IPS DF 6.9 (cell line): ENCODE data around the gene FKBP6.
"Not testable (repeated sequence)": the region's sequence is repeated elsewhere in the genome, so short reads cannot be mapped to it uniquely, and the experiment has no call there.

ENCODE experiments used
- DNase-seq: peaks from one replicate; pipeline ENCODE4 v3.0.0-alpha.2; 2013; ENCODE audit warnings: low read depth, low spot score
- H3K27ac ChIP-seq: one replicate; pipeline ENCODE4 v1.5.1; 2013; ENCODE audit warnings: low read length, control low read depth
- H3K27me3 ChIP-seq: 2 replicates; pipeline ENCODE4 v1.6.1; 2013; ENCODE audit warnings: mild to moderate bottlenecking, low read length; ENCODE audit not compliant: control insufficient read depth, insufficient read depth
- H3K36me3 ChIP-seq: 2 replicates; pipeline ENCODE4 v1.6.1; 2013; ENCODE audit warnings: low read length; ENCODE audit not compliant: control insufficient read depth, insufficient read depth
- H3K4me1 ChIP-seq: 2 replicates; pipeline ENCODE4 v1.6.1; 2013; ENCODE audit warnings: low read length; ENCODE audit not compliant: control insufficient read depth, insufficient read depth
- H3K4me3 ChIP-seq: 2 replicates; pipeline ENCODE4 v1.5.1; 2013; ENCODE audit warnings: mild to moderate bottlenecking, low read length
- H3K9me3 ChIP-seq: 2 replicates; pipeline ENCODE4 v1.6.1; 2013; ENCODE audit warnings: low read length, inconsistent platforms; ENCODE audit not compliant: control insufficient read depth, insufficient read depth
- WGBS: extraction: QIAGEN DNeasy Blood & Tissue Kit; methylation state at CpG from one replicate; pipeline ENCODE4 v1.1.7; 2013; ENCODE audit warnings: mixed read lengths, missing lambda C conversion rate; ENCODE audit not compliant: insufficient read length, insufficient coverage; 5-methylcytosine and 5-hydroxymethylcytosine counted together

FKBP6 gene

DNA sequence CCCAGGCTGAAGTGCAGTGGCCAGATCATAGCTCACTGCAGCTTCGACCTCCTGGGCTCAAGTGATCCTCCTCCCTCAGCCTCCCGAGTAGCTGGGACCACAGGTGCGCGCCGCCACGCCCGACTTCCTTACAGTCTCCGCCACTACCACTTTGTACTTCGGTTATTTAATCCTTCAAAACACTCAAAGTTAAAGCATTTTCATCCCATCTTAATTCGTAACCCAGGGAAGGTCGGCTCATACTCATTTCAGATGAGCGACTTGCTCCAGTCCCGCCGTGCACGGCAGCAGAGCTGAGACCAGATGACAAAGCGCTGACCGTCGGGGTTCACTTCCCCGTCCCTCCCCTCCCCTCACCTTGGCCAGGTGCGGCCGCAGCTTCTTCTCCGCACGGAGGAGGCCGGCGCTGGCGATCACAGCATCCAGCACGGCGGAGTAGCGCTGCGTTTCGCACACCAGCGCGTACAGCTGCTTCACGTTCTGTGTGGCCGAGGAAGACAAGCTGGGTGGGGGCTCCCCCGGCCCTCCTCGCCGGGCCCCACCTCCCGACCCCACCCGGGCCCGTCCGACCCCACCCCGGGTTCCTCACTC is 19.8 kb upstream of the FKBP6 start:
- Histone ChIP-seq H3K27ac (no peak overlapping the region), H3K9me3 (no peaks in the 10 kb centered on the region), H3K4me3 (peak overlapping the region; percentile 95), H3K4me1 (no peaks in the 10 kb centered on the region), H3K27me3 (no peaks in the 10 kb centered on the region), H3K36me3 (peaks cover 18% of the 10 kb centered on the region)
- WGBS = no CpG with 5 or more reads among the region's 43 CpGs
- no peak for DNase-seq

DNA sequence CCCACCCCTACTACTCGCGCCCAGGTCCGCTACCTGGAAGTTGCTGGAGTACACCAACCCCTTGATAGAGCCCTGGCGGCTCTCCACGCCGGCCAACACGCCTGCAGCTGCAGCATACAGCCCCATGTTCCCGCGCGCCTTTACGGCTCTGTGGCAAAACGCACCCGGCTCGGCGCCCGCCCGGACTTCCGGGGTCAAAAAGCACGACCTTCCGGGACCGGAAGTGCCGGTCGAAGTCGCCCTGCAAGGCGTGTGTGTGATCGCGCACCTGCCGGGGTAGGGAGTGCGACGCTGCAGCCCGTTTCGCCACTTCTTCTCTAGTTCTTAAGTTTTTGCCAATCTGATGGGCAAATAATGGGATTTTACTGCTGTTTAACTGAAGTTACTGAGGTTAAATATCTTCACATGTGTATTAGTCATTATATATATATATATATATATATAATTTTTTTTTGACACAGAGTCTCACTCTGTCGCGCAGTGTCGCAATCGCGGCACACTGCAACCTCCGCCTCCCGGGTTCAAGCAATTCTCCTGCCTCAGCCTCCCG is 19.2 kb upstream of the FKBP6 start, which contains the start of gene NSUN5:
TSS of gene NSUN5 (minus strand) at position 162 of the 550 bp plus-strand sequence. CDS start at position 126, 36 bp downstream.
- peak; percentile 61 for DNase-seq
- no peaks in the 10 kb centered on the region for H3K4me1 ChIP-seq
- peak within 1 kb of the TSS; percentile 95 for H3K4me3 ChIP-seq
- H3K27ac ChIP-seq = no peak within 1 kb of the TSS
- no CpG with 5 or more reads among the region's 40 CpGs for WGBS
- no peaks in the 10 kb centered on the region for H3K9me3 ChIP-seq
- H3K36me3 ChIP-seq = peaks cover 13% of the 10 kb centered on the region
- no peaks in the 10 kb centered on the region for H3K27me3 ChIP-seq

DNA sequence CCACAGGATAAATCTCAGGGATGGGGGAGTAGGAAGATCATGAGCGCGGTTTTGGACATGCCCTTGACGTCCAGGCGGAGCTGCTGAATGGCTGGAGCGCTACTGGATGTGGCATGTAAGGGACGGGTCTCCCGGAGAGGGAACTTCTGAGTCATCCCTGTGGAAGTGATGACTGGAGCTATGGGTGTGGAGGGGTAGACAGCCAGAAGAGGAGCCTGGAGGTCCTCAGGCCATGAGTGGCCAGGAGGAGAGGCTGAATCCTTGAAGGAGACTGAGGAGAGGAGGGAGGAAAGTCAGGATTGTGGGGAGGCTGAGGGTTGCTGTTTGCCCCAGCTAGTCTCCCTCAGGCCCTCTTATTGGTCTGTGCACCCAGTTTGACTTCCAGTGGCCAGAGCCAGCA is 16.5 kb upstream of the FKBP6 start:
- not testable (repeated sequence) for H3K4me3 ChIP-seq, H3K36me3 ChIP-seq, H3K4me1 ChIP-seq, H3K27ac ChIP-seq, DNase-seq, H3K27me3 ChIP-seq, H3K9me3 ChIP-seq
- no CpG with 5 or more reads among the region's 7 CpGs for WGBS

DNA sequence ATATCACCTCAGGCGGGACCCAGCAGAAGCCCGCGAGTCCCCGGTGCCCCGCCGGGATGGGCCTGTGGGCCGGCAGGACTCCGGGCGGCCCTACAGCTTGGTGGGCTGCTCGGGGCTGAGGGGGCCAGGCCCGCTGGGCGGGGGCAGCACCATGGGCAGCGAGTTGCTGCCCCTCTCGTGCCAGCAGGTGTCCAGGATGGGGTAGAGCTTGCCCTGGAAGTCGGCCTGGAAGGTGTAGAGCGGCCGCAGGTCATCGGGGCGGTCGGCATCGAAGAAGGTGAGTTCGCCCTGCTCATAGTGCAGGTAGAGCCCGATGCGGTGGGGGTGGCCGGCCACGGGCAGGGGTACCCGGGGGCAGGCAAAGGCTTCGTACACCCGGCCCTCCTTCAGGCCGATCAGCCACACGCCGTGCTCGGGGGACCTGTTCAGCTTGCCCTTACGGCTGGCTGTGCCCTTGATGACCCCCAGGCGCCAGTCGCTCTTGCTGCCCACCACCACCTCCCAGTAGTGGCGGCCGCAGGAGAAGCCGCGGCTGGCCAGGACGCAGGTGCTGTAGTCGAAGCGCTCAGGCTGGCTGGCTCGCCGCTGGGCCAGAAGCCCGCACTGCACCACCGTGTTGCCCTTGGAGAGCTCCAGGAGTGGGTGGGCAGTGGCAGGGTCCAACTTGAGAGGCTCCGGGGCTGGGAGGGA is 15.0 kb upstream of the FKBP6 start:
- no peaks in the 10 kb centered on the region for H3K27me3 ChIP-seq
- WGBS = no CpG with 5 or more reads among the region's 48 CpGs
- no peak for DNase-seq
- no peaks in the 10 kb centered on the region for H3K9me3 ChIP-seq
- no peak overlapping the region for H3K27ac ChIP-seq
- no peak overlapping the region for H3K4me3 ChIP-seq
- no peaks in the 10 kb centered on the region for H3K36me3 ChIP-seq
- H3K4me1 ChIP-seq = no peaks in the 10 kb centered on the region

DNA sequence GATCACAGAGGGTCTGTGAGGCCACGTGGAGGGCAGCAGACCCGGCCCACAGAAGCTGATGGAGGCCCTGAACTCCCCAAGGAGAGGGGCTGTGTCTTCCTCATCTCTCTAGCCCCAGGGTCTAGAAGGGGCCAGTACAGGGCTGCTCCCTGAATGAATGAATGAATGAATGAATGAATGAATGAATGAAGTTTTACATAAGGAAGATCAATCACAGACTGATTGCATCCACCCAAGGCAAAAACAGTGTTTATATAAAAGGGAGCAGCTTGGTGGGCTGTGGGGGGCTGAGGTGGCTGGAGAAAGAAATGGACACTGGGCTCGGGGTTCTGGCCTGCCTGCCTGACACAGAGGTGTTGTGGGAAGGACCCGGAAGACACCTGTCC is 14.4 kb upstream of the FKBP6 start:
- no peaks in the 10 kb centered on the region for H3K9me3 ChIP-seq
- no peak for DNase-seq
- H3K27ac ChIP-seq = no peak overlapping the region
- no peaks in the 10 kb centered on the region for H3K4me1 ChIP-seq
- H3K36me3 ChIP-seq = no peaks in the 10 kb centered on the region
- H3K27me3 ChIP-seq = no peaks in the 10 kb centered on the region
- no CpG with 5 or more reads among the region's 4 CpGs for WGBS
- no peak overlapping the region for H3K4me3 ChIP-seq

DNA sequence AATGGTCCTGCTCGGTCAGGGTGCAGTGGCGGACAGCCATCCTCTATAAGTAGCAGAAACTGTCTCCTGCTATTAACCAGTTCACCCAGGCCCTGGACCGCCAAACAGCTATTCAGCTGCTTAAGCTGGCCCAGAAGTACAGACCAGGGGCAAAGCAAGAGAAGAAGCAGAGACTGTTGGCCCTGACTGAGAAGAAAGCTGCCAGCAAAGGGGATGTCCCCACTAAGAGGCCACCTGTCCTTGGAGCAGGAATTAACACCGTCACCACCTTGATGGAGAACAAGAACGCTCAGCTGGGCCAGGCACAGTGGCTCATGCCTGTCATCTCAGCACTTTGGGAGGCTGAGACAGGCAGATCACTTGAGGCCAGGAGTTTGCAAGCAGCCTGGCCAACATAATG is 13.7 kb upstream of the FKBP6 start:
- Histone ChIP-seq H3K27me3 (no peaks in the 10 kb centered on the region), H3K4me3 (no peak overlapping the region), H3K36me3 (no peaks in the 10 kb centered on the region), H3K9me3 (no peaks in the 10 kb centered on the region), H3K4me1 (no peaks in the 10 kb centered on the region), H3K27ac (no peak overlapping the region)
- no CpG with 5 or more reads among the region's 5 CpGs for WGBS
- DNase-seq = no peak

DNA sequence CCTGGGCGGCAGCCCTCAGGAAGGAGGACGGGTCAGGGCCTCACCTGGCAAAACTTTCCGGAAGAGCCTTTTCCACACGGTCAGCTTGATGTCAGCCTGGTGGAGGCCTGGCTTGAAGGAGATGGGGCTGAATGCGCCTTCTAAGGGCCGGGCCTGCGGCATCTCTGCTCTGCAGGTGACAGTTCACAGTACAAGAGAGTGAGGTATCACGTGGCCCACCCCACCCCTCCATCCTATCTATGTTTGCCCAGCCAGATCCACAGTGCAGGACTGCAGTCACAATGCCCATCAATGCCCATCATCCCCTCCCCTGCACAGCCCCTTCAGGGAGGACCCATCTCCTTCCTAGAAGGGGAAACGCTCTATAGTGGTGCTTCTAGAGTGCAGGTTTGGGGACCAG is 11.4 kb upstream of the FKBP6 start:
- no peak overlapping the region for H3K27ac ChIP-seq
- WGBS = no CpG with 5 or more reads among the region's 9 CpGs
- H3K27me3 ChIP-seq = no peaks in the 10 kb centered on the region
- H3K36me3 ChIP-seq = no peaks in the 10 kb centered on the region
- no peak for DNase-seq
- no peaks in the 10 kb centered on the region for H3K9me3 ChIP-seq
- H3K4me1 ChIP-seq = no peaks in the 10 kb centered on the region
- H3K4me3 ChIP-seq = no peak overlapping the region

DNA sequence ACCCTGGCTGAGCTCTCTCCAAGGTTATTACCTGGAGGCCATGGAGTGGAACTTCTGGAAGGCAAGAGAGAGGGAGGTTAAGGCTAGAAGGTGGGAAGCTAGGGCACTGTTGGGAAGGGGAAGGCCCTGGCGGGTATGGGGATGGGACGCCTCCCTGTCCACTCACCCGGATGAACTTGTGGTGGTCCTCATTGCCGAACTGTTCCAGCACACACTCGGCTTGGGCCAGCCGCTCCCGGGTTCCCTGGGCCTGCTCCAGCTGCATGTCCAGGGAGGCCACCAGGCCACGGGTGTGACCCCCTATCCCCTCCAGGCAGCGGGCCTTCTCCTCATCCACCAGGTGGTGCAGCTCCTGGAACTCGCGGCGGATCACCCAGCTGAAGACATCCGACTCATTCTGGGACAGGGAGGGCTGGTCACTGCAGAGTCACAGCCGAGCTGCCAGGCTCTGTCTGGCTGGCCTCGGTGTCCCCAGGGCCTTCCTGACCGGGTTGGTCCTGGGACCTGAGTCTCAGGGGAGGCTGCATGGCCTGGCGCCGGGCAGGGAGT is 9.2 kb upstream of the FKBP6 start:
- DNase-seq, H3K4me3 ChIP-seq, H3K4me1 ChIP-seq, H3K36me3 ChIP-seq, H3K27ac ChIP-seq, H3K9me3 ChIP-seq, H3K27me3 ChIP-seq: not testable (repeated sequence)
- WGBS = no CpG with 5 or more reads among the region's 18 CpGs

DNA sequence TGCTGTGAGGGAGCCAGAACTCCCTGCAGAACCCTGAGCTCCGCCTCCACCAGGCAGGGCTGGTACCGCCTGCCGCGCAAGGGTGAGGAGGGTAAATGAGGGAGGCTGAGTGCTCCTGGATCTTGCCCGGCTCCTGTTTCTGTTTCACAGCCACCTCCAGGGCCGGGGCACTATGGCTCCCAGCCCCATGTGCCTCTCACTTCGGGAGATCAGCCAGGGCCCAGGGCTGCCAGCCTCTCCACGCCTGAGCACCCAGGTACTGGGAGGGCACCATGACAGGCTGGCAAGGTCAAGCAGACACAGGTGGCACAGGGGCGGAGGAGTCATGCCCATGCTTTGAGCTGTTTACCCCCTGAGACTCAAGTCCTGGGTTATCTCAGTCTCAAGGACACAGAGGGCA is 8.4 kb upstream of the FKBP6 start:
- not testable (repeated sequence) for H3K4me3 ChIP-seq, H3K9me3 ChIP-seq, H3K27me3 ChIP-seq, H3K4me1 ChIP-seq, H3K36me3 ChIP-seq, H3K27ac ChIP-seq, DNase-seq
- WGBS = no CpG with 5 or more reads among the region's 9 CpGs

DNA sequence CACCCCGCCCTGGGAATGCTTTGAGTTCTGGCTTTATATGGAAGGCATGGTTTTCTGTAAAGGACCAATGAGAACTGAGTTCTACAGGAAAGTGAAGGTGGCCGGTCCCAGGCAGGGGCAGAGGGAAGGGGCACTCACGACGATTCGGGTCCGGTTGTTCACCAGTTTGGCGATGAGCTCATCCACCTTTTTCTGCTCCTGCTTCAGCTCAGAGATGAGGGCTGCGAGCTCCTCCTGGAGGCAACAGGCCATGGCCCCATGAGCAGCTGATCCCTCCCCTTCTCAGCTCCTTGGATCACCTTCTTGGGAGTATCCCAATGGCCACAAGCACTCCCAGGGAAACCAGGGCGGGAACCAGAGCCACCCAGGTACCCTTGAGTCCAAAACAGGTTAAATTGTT is 8.0 kb upstream of the FKBP6 start:
- WGBS = no CpG with 5 or more reads among the region's 9 CpGs
- H3K4me1 ChIP-seq, H3K9me3 ChIP-seq, H3K27me3 ChIP-seq, H3K36me3 ChIP-seq, H3K4me3 ChIP-seq, H3K27ac ChIP-seq, DNase-seq: not testable (repeated sequence)
